Measurements from ENCODE around the gene BFSP2.

The BFSP2 gene

DNA sequence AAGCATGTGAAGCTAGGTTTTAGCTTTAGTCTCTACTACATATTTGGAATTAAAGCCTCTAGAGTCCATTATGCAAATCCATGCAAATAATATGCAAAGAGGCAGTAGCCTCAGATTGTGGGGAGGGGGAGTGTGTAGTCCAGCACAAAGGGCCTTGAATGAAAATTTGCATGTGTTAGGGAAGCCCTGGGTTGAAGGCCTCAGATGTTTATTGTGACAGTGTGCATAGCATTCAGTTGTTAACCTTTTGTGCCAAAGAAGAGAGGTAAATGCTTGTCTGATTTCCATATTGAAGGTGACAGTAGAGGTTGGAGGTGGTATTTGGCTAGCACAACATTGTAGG lies 24.5 kb upstream of the BFSP2 start:
- Mint-ChIP-seq H3K27ac (no peak overlapping the region), H3K9me3 (no peaks in the 10 kb centered on the region), H3K4me3 (no peak overlapping the region), H3K36me3 (ENCODE audit: low read depth) (no peaks in the 10 kb centered on the region), H3K27me3 (no peaks in the 10 kb centered on the region), H3K4me1 (ENCODE audit: low read depth) (no peaks in the 10 kb centered on the region)
- no peak for DNase-seq

- no peak for DNase-seq
- Mint-ChIP-seq H3K36me3 (ENCODE audit: low read depth) (no peaks in the 10 kb centered on the region), H3K27ac (no peak overlapping the region), H3K9me3 (no peaks in the 10 kb centered on the region), H3K4me3 (no peak overlapping the region), H3K4me1 (ENCODE audit: low read depth) (no peaks in the 10 kb centered on the region), H3K27me3 (no peaks in the 10 kb centered on the region)
These were observed 23.0 kb upstream of the BFSP2 start for GRCh38 chr3:133376810-133377209.

DNA sequence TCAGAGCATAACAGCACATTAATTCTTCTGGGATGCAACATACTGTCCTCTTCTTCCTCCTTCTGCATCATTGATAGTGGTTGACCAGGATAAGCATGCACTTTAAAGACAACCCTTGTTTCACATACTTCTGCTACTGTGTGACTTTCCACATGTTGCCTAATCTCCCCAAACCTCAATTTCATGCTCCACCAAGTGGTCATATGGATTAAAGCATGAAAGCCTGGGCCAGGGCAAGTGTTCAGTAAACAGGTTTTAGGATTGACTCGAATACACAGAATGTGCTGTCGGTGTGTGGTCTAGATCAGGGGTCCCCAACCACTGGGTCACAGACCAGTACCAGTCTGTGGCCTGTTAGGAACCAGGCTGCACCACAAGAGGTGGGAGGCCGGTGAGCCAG lies 22.5 kb upstream of the BFSP2 start:
- Mint-ChIP-seq H3K4me1 (ENCODE audit: low read depth) (no peaks in the 10 kb centered on the region), H3K27ac (no peak overlapping the region), H3K4me3 (no peak overlapping the region), H3K36me3 (ENCODE audit: low read depth) (no peaks in the 10 kb centered on the region), H3K9me3 (no peaks in the 10 kb centered on the region), H3K27me3 (no peaks in the 10 kb centered on the region)
- DNase-seq, result no peak

DNA sequence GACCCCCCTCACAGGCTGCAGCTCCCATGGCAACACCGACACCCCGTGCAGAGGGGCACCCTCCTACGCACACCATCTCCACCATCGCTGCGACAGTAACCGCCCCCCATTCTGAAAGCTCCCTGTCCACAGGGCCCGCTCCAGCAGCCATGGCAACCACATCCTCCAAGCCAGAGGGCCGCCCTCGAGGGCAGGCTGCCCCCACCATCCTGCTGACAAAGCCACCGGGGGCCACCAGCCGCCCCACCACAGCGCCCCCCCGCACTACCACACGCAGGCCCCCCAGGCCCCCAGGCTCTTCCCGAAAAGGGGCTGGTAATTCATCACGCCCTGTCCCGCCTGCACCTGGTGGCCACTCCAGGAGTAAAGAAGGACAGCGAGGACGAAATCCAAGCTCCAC lies 19.9 kb upstream of the BFSP2 start:
- Mint-ChIP-seq H3K27ac (no peak overlapping the region), H3K27me3 (no peaks in the 10 kb centered on the region), H3K4me1 (ENCODE audit: low read depth) (no peaks in the 10 kb centered on the region), H3K9me3 (no peaks in the 10 kb centered on the region), H3K4me3 (no peak overlapping the region), H3K36me3 (ENCODE audit: low read depth) (no peaks in the 10 kb centered on the region)
- no peak for DNase-seq

DNA sequence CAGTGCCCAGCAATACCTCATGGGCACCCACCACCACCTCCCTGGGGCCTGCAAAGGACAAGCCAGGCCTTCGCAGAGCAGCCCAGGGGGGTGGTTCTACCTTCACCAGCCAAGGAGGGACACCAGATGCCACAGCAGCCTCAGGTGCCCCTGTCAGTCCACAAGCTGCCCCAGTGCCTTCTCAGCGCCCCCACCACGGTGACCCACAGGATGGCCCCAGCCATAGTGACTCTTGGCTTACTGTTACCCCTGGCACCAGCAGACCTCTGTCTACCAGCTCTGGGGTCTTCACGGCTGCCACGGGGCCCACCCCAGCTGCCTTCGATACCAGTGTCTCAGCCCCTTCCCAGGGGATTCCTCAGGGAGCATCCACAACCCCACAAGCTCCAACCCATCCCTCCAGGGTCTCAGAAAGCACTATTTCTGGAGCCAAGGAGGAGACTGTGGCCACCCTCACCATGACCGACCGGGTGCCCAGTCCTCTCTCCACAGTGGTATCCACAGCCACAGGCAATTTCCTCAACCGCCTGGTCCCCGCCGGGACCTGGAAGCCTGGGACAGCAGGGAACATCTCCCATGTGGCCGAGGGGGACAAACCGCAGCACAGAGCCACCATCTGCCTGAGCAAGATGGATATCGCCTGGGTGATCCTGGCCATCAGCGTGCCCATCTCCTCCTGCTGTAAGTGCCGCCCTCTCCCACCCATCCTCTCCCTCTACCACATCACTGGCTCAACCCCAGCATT lies 19.2 kb upstream of the BFSP2 start:
- no peak overlapping the region for H3K4me3 Mint-ChIP-seq
- H3K36me3 Mint-ChIP-seq (ENCODE audit: low read depth), result no peaks in the 10 kb centered on the region
- no peaks in the 10 kb centered on the region for H3K27me3 Mint-ChIP-seq
- no peak overlapping the region for H3K27ac Mint-ChIP-seq
- H3K4me1 Mint-ChIP-seq (ENCODE audit: low read depth), result no peaks in the 10 kb centered on the region
- DNase-seq, result no peak
- no peaks in the 10 kb centered on the region for H3K9me3 Mint-ChIP-seq

GRCh38 chr3:133381346-133382109 lies 18.3 kb upstream of the BFSP2 start:
- H3K9me3 Mint-ChIP-seq, result no peaks in the 10 kb centered on the region
- no peaks in the 10 kb centered on the region for H3K27me3 Mint-ChIP-seq
- no peak overlapping the region for H3K27ac Mint-ChIP-seq
- no peaks in the 10 kb centered on the region for H3K4me1 Mint-ChIP-seq (ENCODE audit: low read depth)
- no peak overlapping the region for H3K4me3 Mint-ChIP-seq
- no peak for DNase-seq
- H3K36me3 Mint-ChIP-seq (ENCODE audit: low read depth), result no peaks in the 10 kb centered on the region

DNA sequence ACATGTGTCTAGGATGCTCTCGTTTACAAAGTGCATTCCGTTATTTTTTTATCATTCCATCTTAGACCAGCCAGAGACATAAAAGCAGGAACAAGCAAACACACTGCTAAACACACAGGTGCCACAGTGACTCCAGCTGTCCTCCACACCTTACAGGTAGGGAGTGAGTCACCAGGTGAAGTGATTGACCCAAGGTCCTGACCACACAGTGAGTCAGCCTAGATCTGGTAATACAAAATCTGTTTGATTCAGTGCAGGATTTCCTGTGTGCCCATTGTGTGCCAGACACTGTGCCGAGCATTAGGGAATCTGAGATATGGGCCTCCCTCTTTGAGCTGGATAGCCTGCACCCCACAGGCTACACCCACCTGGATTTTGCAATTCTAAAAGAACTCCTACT lies 16.7 kb upstream of the BFSP2 start:
- Mint-ChIP-seq H3K9me3 (no peaks in the 10 kb centered on the region), H3K4me1 (ENCODE audit: low read depth) (no peaks in the 10 kb centered on the region), H3K27ac (no peak overlapping the region), H3K27me3 (no peaks in the 10 kb centered on the region), H3K36me3 (ENCODE audit: low read depth) (no peaks in the 10 kb centered on the region), H3K4me3 (no peak overlapping the region)
- no peak for DNase-seq

- Mint-ChIP-seq H3K4me3 (no peak overlapping the region), H3K27ac (no peak overlapping the region), H3K9me3 (no peaks in the 10 kb centered on the region), H3K4me1 (ENCODE audit: low read depth) (no peaks in the 10 kb centered on the region), H3K27me3 (no peaks in the 10 kb centered on the region), H3K36me3 (ENCODE audit: low read depth) (no peaks in the 10 kb centered on the region)
- no peak for DNase-seq
These were observed 16.1 kb upstream of the BFSP2 start for GRCh38 chr3:133383741-133384140.

- no peaks in the 10 kb centered on the region for H3K27me3 Mint-ChIP-seq
- no peaks in the 10 kb centered on the region for H3K9me3 Mint-ChIP-seq
- H3K36me3 Mint-ChIP-seq (ENCODE audit: low read depth), result no peaks in the 10 kb centered on the region
- no peak overlapping the region for H3K4me3 Mint-ChIP-seq
- no peaks in the 10 kb centered on the region for H3K4me1 Mint-ChIP-seq (ENCODE audit: low read depth)
- H3K27ac Mint-ChIP-seq, result no peak overlapping the region
- DNase-seq, result peak; percentile 41
These were observed 15.4 kb upstream of the BFSP2 start for GRCh38 chr3:133384331-133385027.

- H3K9me3 Mint-ChIP-seq, result no peaks in the 10 kb centered on the region
- no peak overlapping the region for H3K27ac Mint-ChIP-seq
- no peaks in the 10 kb centered on the region for H3K4me1 Mint-ChIP-seq (ENCODE audit: low read depth)
- no peaks in the 10 kb centered on the region for H3K36me3 Mint-ChIP-seq (ENCODE audit: low read depth)
- H3K27me3 Mint-ChIP-seq, result no peaks in the 10 kb centered on the region
- no peak overlapping the region for H3K4me3 Mint-ChIP-seq
- DNase-seq, result no peak
These were observed 13.0 kb upstream of the BFSP2 start for GRCh38 chr3:133386876-133387275.

DNA sequence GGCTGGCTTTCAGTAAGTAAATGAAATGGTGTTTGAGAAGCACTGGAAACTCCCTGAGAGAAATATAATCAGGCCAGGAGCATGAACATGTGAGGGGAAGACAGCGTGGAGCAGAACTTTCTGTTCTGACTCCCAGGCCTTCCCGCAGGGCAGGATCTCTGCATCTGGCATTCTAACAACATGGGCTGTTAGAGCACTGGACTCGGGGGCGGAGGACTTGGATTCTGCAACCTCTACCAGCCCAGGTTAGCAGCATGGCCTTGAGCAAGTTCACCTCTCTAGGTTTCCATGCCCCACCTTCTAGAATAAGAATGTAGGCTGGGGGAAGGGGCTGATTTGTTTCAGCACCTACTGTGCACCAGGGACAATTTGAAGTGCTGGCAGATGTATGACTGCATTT lies 12.5 kb upstream of the BFSP2 start:
- no peak for DNase-seq
- Mint-ChIP-seq H3K9me3 (no peaks in the 10 kb centered on the region), H3K4me1 (ENCODE audit: low read depth) (no peaks in the 10 kb centered on the region), H3K36me3 (ENCODE audit: low read depth) (no peaks in the 10 kb centered on the region), H3K27ac (no peak overlapping the region), H3K4me3 (no peak overlapping the region), H3K27me3 (no peaks in the 10 kb centered on the region)

- no peak overlapping the region for H3K4me3 Mint-ChIP-seq
- no peaks in the 10 kb centered on the region for H3K27me3 Mint-ChIP-seq
- DNase-seq, result no peak
- no peaks in the 10 kb centered on the region for H3K9me3 Mint-ChIP-seq
- H3K4me1 Mint-ChIP-seq (ENCODE audit: low read depth), result no peaks in the 10 kb centered on the region
- no peak overlapping the region for H3K27ac Mint-ChIP-seq
- no peaks in the 10 kb centered on the region for H3K36me3 Mint-ChIP-seq (ENCODE audit: low read depth)
These were observed 11.0 kb upstream of the BFSP2 start for GRCh38 chr3:133388696-133389395.

DNA sequence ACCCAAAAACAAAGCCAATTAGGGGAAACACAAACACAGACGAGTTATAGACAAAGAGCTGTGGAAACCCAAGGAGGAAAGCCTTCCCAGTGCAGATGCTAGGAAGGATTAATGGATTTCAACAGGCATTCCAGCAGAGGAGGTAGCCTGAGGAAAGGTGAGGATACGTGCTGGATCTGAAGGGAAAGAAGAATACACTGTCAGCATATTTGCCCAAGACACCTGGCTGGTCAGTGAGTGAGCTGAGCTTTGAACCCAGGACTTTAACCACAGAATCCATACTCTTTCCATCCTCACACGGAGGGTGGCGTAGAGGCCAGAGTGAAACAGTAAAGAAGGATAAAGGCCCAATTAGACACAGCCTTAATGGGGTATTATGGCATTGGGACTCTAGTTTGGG lies 9.1 kb upstream of the BFSP2 start:
- Mint-ChIP-seq H3K9me3 (peaks cover 2% of the 10 kb centered on the region), H3K4me1 (ENCODE audit: low read depth) (peaks cover 1% of the 10 kb centered on the region), H3K27ac (no peak overlapping the region), H3K27me3 (no peaks in the 10 kb centered on the region), H3K4me3 (no peak overlapping the region), H3K36me3 (ENCODE audit: low read depth) (no peaks in the 10 kb centered on the region)
- DNase-seq, result no peak

GRCh38 chr3:133393204-133393603 lies 6.7 kb upstream of the BFSP2 start:
- Mint-ChIP-seq H3K27me3 (no peaks in the 10 kb centered on the region), H3K27ac (no peak overlapping the region), H3K4me1 (ENCODE audit: low read depth) (peaks cover 1% of the 10 kb centered on the region), H3K9me3 (peaks cover 2% of the 10 kb centered on the region), H3K4me3 (no peak overlapping the region), H3K36me3 (ENCODE audit: low read depth) (no peaks in the 10 kb centered on the region)
- no peak for DNase-seq
